ENCODE measurements around the gene TLR3. TPM values are rescaled to one million over a fixed set of nuclear protein-coding genes. Genes with fewer than 3 reads are reported as not detected.

The TLR3 gene
- total and polyA plus RNA-seq, 2 of the 8 experiments (the other 6 are each of a cell fraction or from before 2014, with no cell fraction given): 1.00 to 2.6 TPM

GRCh38 chr4:186137196-186137794 is 68.3 kb downstream of the TLR3 start (continued):
- no peak for TF ChIP-seq CHD2 (IDR thresholded peaks at IDR 0.05; ENCODE audit: low read length)

Small RNA genes lying within 50 kb of the gene (small RNA-seq; reads per million reads assigned to genes)
- gene RF00322 (ENCODE audit: insufficient read depth) (not detected), gene RNU4-64P (ENCODE audit: insufficient read depth) (not detected)

Other genes starting within 250 kb of the TLR3 start
- 7.5 and 8.5 TPM in 2 replicates for gene FAM149A, start 35.5 kb downstream of the TLR3 start, total RNA-seq (2021; fragmentation: NEBNext Ultra II Directional; extraction: Animal tissue kit (Norgen Biotek cat#: 25700))
- 6.1 and 9.0 TPM in 2 replicates for gene FAM149A, start 35.5 kb downstream of the TLR3 start, polyA plus RNA-seq (2011; rRNA removed)
- 1.0 and 1.4 TPM in 2 replicates for gene CYP4V2, start 122.4 kb downstream of the TLR3 start, total RNA-seq (2021; fragmentation: NEBNext Ultra II Directional; extraction: Animal tissue kit (Norgen Biotek cat#: 25700))
- 0.65 and 0.82 TPM in 2 replicates for gene CYP4V2, start 122.4 kb downstream of the TLR3 start, polyA plus RNA-seq (2011; rRNA removed)
- 20.1 and 20.9 TPM in 2 replicates for gene KLKB1, start 158.4 kb downstream of the TLR3 start, total RNA-seq (2021; fragmentation: NEBNext Ultra II Directional; extraction: Animal tissue kit (Norgen Biotek cat#: 25700))
- gene KLKB1, start 158.4 kb downstream of the TLR3 start, polyA plus RNA-seq (2011; rRNA removed): 7.5 and 12.0 TPM in 2 replicates
- 0.54 and 0.99 TPM in 2 replicates for gene F11, start 197.0 kb downstream of the TLR3 start, total RNA-seq (2021; fragmentation: NEBNext Ultra II Directional; extraction: Animal tissue kit (Norgen Biotek cat#: 25700))
- gene F11, start 197.0 kb downstream of the TLR3 start, polyA plus RNA-seq (2011; rRNA removed): 0.27 and 0.55 TPM in 2 replicates